ENCODE results near the gene PARD3. TPM values are rescaled to one million over a fixed set of nuclear protein-coding genes. Genes with fewer than 3 reads are reported as not detected.
"Not testable (repeated sequence)": the region's sequence is repeated elsewhere in the genome, so short reads cannot be mapped to it uniquely, and the experiment has no call there.

PARD3 gene
- total RNA-seq, 1 donor from 2014 or later, result 37.5 TPM

DNA sequence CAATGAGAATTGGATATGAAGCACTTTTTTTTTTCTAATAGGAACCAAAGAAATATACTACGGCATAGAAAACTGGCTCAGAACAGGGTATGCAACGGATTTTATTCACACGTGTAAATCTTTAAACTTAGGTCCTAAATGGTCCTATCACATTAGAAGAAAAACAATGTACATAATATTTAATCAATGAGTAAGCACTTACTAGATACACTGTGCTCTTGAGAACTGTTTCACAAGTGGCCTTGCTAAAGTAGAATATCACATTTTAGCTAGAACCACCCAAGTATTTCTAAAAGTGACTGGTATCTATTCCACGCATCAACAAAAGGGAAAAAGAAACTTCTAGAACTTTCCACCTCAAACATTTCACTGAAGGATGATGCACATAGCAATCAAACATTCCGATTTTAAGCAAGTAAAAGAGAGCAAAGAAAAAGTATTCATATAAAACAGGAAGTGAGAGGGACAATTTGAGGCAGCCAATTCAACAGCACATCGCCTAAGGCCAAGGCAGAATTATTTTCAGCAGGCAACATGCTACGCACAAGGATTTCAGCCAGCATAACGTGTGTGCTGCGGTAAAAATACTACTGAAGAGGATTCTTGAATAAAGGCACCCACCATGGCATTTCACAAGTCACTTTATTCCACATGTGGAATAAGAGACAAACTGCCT, 55.8 kb downstream of the PARD3 start:
- no peak for DNase-seq (ENCODE audit: low spot score in 2 of 2)
- Histone ChIP-seq H3K27me3 (no peaks in the 10 kb centered on the region), H3K4me3 (no peak overlapping the region), H3K27ac (no peak overlapping the region), H3K9me3 (no peaks in the 10 kb centered on the region), H3K4me1 (peaks cover 0 to 9% of the 10 kb centered on the region in 2 donors), H3K36me3 (no peaks in the 10 kb centered on the region)
- TF ChIP-seq, protein P1, sequence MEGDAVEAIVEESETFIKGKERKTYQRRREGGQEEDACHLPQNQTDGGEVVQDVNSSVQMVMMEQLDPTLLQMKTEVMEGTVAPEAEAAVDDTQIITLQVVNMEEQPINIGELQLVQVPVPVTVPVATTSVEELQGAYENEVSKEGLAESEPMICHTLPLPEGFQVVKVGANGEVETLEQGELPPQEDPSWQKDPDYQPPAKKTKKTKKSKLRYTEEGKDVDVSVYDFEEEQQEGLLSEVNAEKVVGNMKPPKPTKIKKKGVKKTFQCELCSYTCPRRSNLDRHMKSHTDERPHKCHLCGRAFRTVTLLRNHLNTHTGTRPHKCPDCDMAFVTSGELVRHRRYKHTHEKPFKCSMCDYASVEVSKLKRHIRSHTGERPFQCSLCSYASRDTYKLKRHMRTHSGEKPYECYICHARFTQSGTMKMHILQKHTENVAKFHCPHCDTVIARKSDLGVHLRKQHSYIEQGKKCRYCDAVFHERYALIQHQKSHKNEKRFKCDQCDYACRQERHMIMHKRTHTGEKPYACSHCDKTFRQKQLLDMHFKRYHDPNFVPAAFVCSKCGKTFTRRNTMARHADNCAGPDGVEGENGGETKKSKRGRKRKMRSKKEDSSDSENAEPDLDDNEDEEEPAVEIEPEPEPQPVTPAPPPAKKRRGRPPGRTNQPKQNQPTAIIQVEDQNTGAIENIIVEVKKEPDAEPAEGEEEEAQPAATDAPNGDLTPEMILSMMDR (IDR thresholded peaks at IDR 0.05), result no peak
- intact Hi-C loops (cut with DNase I), result no loop called here

DNA sequence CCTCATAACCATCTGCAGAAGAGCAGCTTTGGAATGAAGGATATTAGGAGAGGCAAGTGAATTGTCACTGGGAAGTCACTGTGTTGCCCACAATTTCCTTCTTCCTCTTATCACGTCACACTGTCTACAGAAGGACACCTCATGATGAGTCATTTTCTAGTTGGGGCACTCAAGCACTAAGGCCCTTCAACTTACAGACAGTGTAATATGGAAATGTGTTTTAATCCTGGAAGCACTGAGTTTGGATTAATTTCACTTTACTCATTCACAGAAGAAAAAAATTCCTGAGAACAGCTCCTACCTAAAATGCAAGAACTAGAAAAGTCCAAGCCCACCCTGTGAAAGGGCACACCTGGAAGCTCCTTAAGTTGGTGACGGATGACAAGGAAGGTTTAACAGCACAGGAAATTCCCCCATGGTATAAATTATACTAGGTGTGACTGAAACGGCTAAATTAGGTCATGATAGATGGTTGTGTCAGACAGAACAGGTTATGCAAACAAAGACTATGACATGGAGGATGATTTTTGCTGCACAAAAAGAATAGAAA, 56.6 kb downstream of the PARD3 start:
- Histone ChIP-seq H3K9me3 (no peaks in the 10 kb centered on the region), H3K4me1 (peaks cover 0 to 10% of the 10 kb centered on the region in 2 donors)
- intact Hi-C loops (cut with DNase I), result no loop called here

DNA sequence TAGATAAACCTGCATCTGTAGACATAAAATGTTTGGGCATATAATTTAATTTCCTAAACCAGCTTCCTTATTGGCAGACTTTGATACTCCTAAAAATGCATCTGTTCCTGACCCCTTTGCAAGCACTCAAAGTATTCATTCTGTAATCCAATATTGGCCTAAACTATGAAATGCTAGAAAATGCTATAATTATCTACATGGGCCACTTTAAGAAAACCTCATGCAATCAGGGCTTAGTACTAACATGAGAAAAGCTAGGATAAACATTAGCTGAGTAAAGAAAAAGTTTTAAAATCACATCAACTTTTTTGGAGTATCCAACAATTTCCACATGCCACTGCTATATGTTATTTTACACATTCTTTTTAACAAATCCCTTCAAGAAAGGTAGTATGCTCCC, 57.2 kb downstream of the PARD3 start:
- Histone ChIP-seq H3K36me3 (no peaks in the 10 kb centered on the region), H3K27ac (no peak overlapping the region), H3K4me3 (no peak overlapping the region), H3K4me1 (peaks cover 0 to 15% of the 10 kb centered on the region in 2 donors), H3K9me3 (no peaks in the 10 kb centered on the region), H3K27me3 (no peaks in the 10 kb centered on the region)
- TF ChIP-seq, protein P1 (IDR thresholded peaks at IDR 0.05), result no peak
- DNase-seq (ENCODE audit: low spot score in 2 of 2), result no peak
- intact Hi-C loops (cut with DNase I), result no loop called here

More for the DNA sequence above, 56.6 kb downstream of the PARD3 start:
- Histone ChIP-seq H3K4me3 (no peak overlapping the region), H3K36me3 (no peaks in the 10 kb centered on the region), H3K27ac (no peak overlapping the region), H3K27me3 (no peaks in the 10 kb centered on the region)
- TF ChIP-seq, protein P1 (IDR thresholded peaks at IDR 0.05), result no peak
- DNase-seq (ENCODE audit: low spot score in 2 of 2), result no peak

DNA sequence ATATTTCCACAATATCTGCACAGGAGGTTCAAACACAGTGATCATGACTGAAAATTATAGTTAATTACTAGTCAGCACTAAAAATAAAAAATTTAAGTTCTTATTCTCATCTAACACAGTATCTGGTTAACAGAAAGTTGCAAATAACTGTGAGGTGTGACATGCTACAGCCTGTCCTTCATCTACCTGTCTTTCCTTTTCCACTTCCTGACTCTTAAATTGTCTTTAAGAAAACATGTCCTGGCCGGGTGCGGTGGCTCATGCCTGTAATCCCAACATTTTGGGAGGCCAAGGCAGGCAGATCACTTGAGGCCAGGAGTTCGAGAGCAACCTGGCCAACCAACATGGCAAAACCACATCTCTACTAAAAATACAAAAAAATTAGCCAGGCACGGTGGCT, 57.9 kb downstream of the PARD3 start:
- H3K4me3 ChIP-seq; H3K27me3 ChIP-seq; intact Hi-C loops (cut with DNase I); H3K36me3 ChIP-seq; H3K27ac ChIP-seq; DNase-seq (ENCODE audit: low spot score in 2 of 2); H3K9me3 ChIP-seq: not testable (repeated sequence)
- peaks cover 0 to 15% of the 10 kb centered on the region in 2 donors for H3K4me1 ChIP-seq

DNA sequence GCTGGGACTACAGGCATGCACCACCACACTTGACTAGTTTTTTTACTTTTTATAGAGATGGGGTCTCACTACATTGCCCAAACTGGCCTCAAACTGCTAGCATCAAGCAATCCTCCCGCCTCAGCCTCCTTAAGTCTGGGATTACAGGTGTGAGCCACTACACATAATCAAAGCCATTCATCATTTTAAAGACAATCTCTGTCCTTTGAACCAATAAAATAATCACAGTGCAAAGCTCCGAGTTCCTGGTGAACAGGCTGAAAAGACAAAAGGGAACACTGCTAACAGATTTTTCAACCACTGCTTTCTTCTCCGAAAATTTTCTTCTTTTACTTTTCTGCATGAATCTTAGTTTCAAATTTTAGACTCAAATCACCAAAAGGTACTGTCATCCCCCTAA, 58.5 kb downstream of the PARD3 start:
- H3K27ac ChIP-seq, result no peak overlapping the region
- H3K4me1 ChIP-seq, result peaks cover 0 to 15% of the 10 kb centered on the region in 2 donors
- no peak for DNase-seq (ENCODE audit: low spot score in 2 of 2)
- no peak overlapping the region for H3K4me3 ChIP-seq
- TF ChIP-seq, protein P1 (IDR thresholded peaks at IDR 0.05), result no peak
- intact Hi-C loops (cut with DNase I), result no loop called here
- no peaks in the 10 kb centered on the region for H3K9me3 ChIP-seq
- no peaks in the 10 kb centered on the region for H3K27me3 ChIP-seq
- H3K36me3 ChIP-seq, result no peaks in the 10 kb centered on the region

DNA sequence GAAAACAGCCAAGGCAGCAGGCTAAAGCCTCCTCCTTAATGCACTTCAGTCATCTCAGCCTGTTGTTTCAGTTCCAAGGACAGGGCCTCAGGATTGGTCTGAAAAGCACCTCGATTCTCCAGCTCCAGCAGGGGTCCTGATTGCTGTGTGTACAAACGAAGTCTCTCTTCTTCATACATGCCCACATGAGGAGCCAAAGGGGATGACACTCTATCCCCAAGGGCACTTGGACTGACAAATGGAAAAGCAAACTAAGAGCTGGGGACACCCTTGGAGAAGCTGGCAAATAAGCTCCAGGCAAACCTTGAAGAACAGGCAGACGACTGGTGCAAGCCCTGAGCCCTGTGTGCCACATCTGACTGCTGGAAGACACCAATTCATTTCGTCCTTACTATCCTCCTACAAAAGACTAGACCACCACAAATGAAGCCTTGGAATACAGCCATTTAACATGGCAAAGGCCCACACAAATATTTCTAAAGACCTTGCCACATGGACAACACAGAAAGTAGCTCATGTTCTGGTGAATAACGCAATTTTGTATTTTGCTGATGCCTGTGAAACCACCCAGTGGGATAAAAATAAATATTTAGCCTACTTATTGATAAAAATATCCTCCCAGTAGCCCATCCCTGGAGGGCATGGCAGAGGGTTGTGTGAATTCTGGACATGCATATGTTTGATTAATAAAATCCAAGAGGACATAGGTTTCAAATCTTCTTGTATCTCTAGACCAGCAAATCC, 61.9 kb downstream of the PARD3 start:
- no peaks in the 10 kb centered on the region for H3K36me3 ChIP-seq
- intact Hi-C loops (cut with DNase I), result no loop called here
- no peak overlapping the region for H3K27ac ChIP-seq
- DNase-seq (ENCODE audit: low spot score in 2 of 2), result no peak
- no peak overlapping the region for H3K4me3 ChIP-seq
- no peaks in the 10 kb centered on the region for H3K27me3 ChIP-seq
- TF ChIP-seq, protein P1 (IDR thresholded peaks at IDR 0.05), result no peak
- H3K4me1 ChIP-seq, result peaks cover 0 to 12% of the 10 kb centered on the region in 2 donors
- H3K9me3 ChIP-seq, result no peaks in the 10 kb centered on the region
